ENCODE results near the gene HNRNPCL1.
"Not testable (repeated sequence)": the region's sequence is repeated elsewhere in the genome, so short reads cannot be mapped to it uniquely, and the experiment has no call there.

The HNRNPCL1 gene

GRCh38 chr1:12848620-12849019, at the start of gene HNRNPCL1:
Gene HNRNPCL1 (minus strand): TSS chr1:12848720. CDS start chr1:12848289, 431 bp downstream.
- not testable (repeated sequence) for DNase-seq

GRCh38 chr1:12898170-12898569, 49.6 kb upstream of the HNRNPCL1 start, which contains the start of gene PRAMEF10:
Gene PRAMEF10 (minus strand): TSS chr1:12898270. CDS start chr1:12895847, 2,423 bp downstream.
- DNase-seq, result not testable (repeated sequence)

- not testable (repeated sequence) for DNase-seq
Measured at GRCh38 chr1:12886101-12886500, 37.6 kb upstream of the HNRNPCL1 start, which contains the start of gene PRAMEF4. Gene PRAMEF4 (minus strand): TSS chr1:12886201. CDS start chr1:12883394, 2,807 bp downstream.

GRCh38 chr1:12878453-12878852, 29.9 kb upstream of the HNRNPCL1 start:
- not testable (repeated sequence) for DNase-seq

GRCh38 chr1:12863131-12863880, 14.8 kb upstream of the HNRNPCL1 start:
- not testable (repeated sequence) for DNase-seq

GRCh38 chr1:12856786-12857185, 8.3 kb upstream of the HNRNPCL1 start, which contains the start of gene PRAMEF2:
Gene PRAMEF2 (plus strand): TSS chr1:12857086. CDS start chr1:12859010, 1,924 bp downstream.
- DNase-seq, result not testable (repeated sequence)

GRCh38 chr1:12851779-12852178, 3.3 kb upstream of the HNRNPCL1 start:
- DNase-seq, result no peak

- DNase-seq, result not testable (repeated sequence)
Measured at GRCh38 chr1:12833251-12833650, 15.3 kb downstream of the HNRNPCL1 start.

- not testable (repeated sequence) for DNase-seq
Measured at GRCh38 chr1:12831310-12831709, 17.2 kb downstream of the HNRNPCL1 start, which contains the start of gene PRAMEF11. Gene PRAMEF11 (minus strand): TSS chr1:12831410. CDS start chr1:12828789, 2,621 bp downstream.

GRCh38 chr1:12819061-12819460, 29.5 kb downstream of the HNRNPCL1 start:
- DNase-seq, result not testable (repeated sequence)

GRCh38 chr1:12811409-12811784, 37.1 kb downstream of the HNRNPCL1 start:
- DNase-seq, result no peak

- DNase-seq, result no peak
Measured at GRCh38 chr1:12810691-12811408, 37.7 kb downstream of the HNRNPCL1 start.

- DNase-seq, result no peak
Measured at GRCh38 chr1:12809933-12810332, 38.6 kb downstream of the HNRNPCL1 start.

GRCh38 chr1:12799730-12800129, 48.8 kb downstream of the HNRNPCL1 start:
- no peak for DNase-seq

- DNase-seq, result no peak
Measured at GRCh38 chr1:12798911-12799310, 49.6 kb downstream of the HNRNPCL1 start.
